IMR-90 (cell line): ENCODE measurements around the gene HIPK3. TPM values are rescaled to one million over a fixed set of nuclear protein-coding genes. Genes with fewer than 3 reads are reported as not detected.

ENCODE experiments used
- ATAC-seq: fragments of 200-7000 bp; cut with Tn5 transposase; 2 replicates; pipeline ENCODE4 v1.9.1; 2020; ENCODE audit warnings: low read depth, mild to moderate bottlenecking, moderate library complexity
- BruUV-seq: library from RNA; stranded (reverse); fragments of 400-500 nt; replicated peaks from 2 replicates; lab custom pipeline; 2021; lab: Mats Ljungman, UMichigan
- CTCF ChIA-PET: fragments of 300-600 bp; formaldehyde crosslinking; extraction: SDS; loops from one replicate; lab custom pipeline; 2021; ENCODE audit warnings: antibody characterized with exemption; lab: Yijun Ruan, JAX
- POLR2A ChIA-PET: fragments of 300-600 bp; sonication (Branson Sonifier 250); formaldehyde crosslinking; loops from one replicate; lab custom pipeline; 2022; ENCODE audit warnings: antibody characterized with exemption; ENCODE audit not compliant: unreplicated experiment; lab: Charles Lee
- DNase-seq: peaks from one replicate; pipeline ENCODE4 v3.0.0; 2013
- H2AFZ ChIP-seq: replicated peaks from 2 replicates; pipeline ENCODE3; 2013; ENCODE audit warnings: low read length, mild to moderate bottlenecking; ENCODE audit not compliant: poor library complexity
- H2AK5ac ChIP-seq: 2 replicates; pipeline ENCODE4 v1.6.1; 2013; ENCODE audit warnings: low read depth, low read length, inconsistent platforms
- H2AK9ac ChIP-seq: replicated peaks from 2 replicates; pipeline ENCODE3; 2013; ENCODE audit warnings: mild to moderate bottlenecking, low read depth, low read length, moderate library complexity; ENCODE audit not compliant: poor library complexity
- H2BK120ac ChIP-seq: 2 replicates; pipeline ENCODE4 v1.6.1; 2013; ENCODE audit warnings: low read depth, low read length, inconsistent platforms
- H2BK15ac ChIP-seq: 3 replicates; pipeline ENCODE4 v1.6.1; 2013; ENCODE audit warnings: low read depth, low read length, inconsistent platforms
- H2BK20ac ChIP-seq: 2 replicates; pipeline ENCODE4 v1.6.1; 2013; ENCODE audit warnings: low read depth, mild to moderate bottlenecking, inconsistent platforms, low read length, moderate library complexity
- H2BK5ac ChIP-seq: 2 replicates; pipeline ENCODE4 v1.6.1; 2013; ENCODE audit warnings: mild to moderate bottlenecking, low read depth, low read length, inconsistent platforms; ENCODE audit not compliant: poor library complexity, severe bottlenecking
- H3K14ac ChIP-seq: replicated peaks from 2 replicates; pipeline ENCODE4 v1.6.1; 2013; ENCODE audit warnings: low read depth, low read length, inconsistent platforms
- H3K18ac ChIP-seq: 2 replicates; pipeline ENCODE4 v1.6.1; 2013; ENCODE audit warnings: low read depth, low read length, control low read depth
- H3K23ac ChIP-seq: 2 replicates; pipeline ENCODE4 v1.6.1; 2013; ENCODE audit warnings: low read depth, low read length, inconsistent platforms
- H3K27ac ChIP-seq: 2 replicates; pipeline ENCODE4 v1.5.1; 2013; ENCODE audit warnings: mild to moderate bottlenecking, control low read depth, low read length; ENCODE audit not compliant: insufficient read depth
- H3K27me3 ChIP-seq: 2 replicates; pipeline ENCODE4 v1.6.1; 2013; ENCODE audit warnings: low read length; ENCODE audit not compliant: control insufficient read depth, insufficient read depth
- H3K36me3 ChIP-seq: 2 replicates; pipeline ENCODE4 v1.6.1; 2013; ENCODE audit warnings: low read length, mixed read lengths; ENCODE audit not compliant: control insufficient read depth, insufficient read depth
- H3K4ac ChIP-seq: 2 replicates; pipeline ENCODE4 v1.6.1; 2013; ENCODE audit warnings: low read depth, low read length, inconsistent platforms
- H3K4me1 ChIP-seq: 2 replicates; pipeline ENCODE4 v1.6.1; 2013; ENCODE audit warnings: low read length, mixed read lengths; ENCODE audit not compliant: control insufficient read depth, insufficient read depth
- H3K4me2 ChIP-seq: 2 replicates; pipeline ENCODE4 v1.6.1; 2013; ENCODE audit warnings: low read depth, mild to moderate bottlenecking, control low read depth, low read length, moderate library complexity
- H3K4me3 ChIP-seq: 2 replicates; pipeline ENCODE4 v1.5.1; 2013; ENCODE audit warnings: low read depth, mild to moderate bottlenecking, control low read depth, low read length, moderate library complexity; ENCODE audit not compliant: insufficient read depth
- H3K56ac ChIP-seq: 2 replicates; pipeline ENCODE4 v1.6.1; 2013; ENCODE audit warnings: low read length, inconsistent platforms; ENCODE audit not compliant: insufficient read depth; ENCODE audit errors: extremely low read depth
- H3K79me1 ChIP-seq, 2 experiments: 2 replicates each; pipeline ENCODE4 v1.6.1; 2013; ENCODE audit warnings: low read length in 2 of 2, inconsistent platforms in 1 of 2, low read depth in 1 of 2
- H3K9ac ChIP-seq: 2 replicates; pipeline ENCODE4 v1.6.1; 2013; ENCODE audit warnings: low read depth, low read length, control low read depth
- H3K9me1 ChIP-seq: 2 replicates; pipeline ENCODE4 v1.6.1; 2013; ENCODE audit warnings: low read length, inconsistent platforms; ENCODE audit not compliant: insufficient read depth
- H3K9me3 ChIP-seq: 2 replicates; pipeline ENCODE4 v1.6.1; 2013; ENCODE audit warnings: low read length; ENCODE audit not compliant: control insufficient read depth, insufficient read depth
- H4K20me1 ChIP-seq: 2 replicates; pipeline ENCODE4 v1.6.1; 2013; ENCODE audit warnings: low read length, inconsistent platforms; ENCODE audit not compliant: insufficient read depth
- H4K5ac ChIP-seq: 2 replicates; pipeline ENCODE4 v1.6.1; 2013; ENCODE audit warnings: mild to moderate bottlenecking, low read depth, low read length, control low read depth
- H4K8ac ChIP-seq, 2 experiments: 2 replicates each; pipeline ENCODE4 v1.6.1; 2013; ENCODE audit warnings: low read depth in 2 of 2, low read length in 2 of 2, control low read depth in 1 of 2, inconsistent platforms in 1 of 2
- H4K91ac ChIP-seq: 2 replicates; pipeline ENCODE4 v1.6.1; 2013; ENCODE audit warnings: low read depth, low read length, inconsistent platforms; ENCODE audit not compliant: insufficient read depth
- BHLHE40 ChIP-seq: fragments of 150-350 bp; IDR thresholded peaks from 2 replicates; pipeline ENCODE4 v1.6.1; 2016; ENCODE audit warnings: mild to moderate bottlenecking, low read depth, low read length
- CEBPB ChIP-seq: IDR thresholded peaks from 2 replicates; pipeline ENCODE4 v1.6.1; 2012; ENCODE audit warnings: low read depth, low read length, improper control_type of control experiment
- CHD1 ChIP-seq: IDR thresholded peaks from 2 replicates; pipeline ENCODE4 v1.6.1; 2012; ENCODE audit warnings: low read depth, low read length, improper control_type of control experiment
- FOS ChIP-seq: fragments of 150-350 bp; IDR thresholded peaks from 2 replicates; pipeline ENCODE4 v1.6.1; 2016; ENCODE audit warnings: low read depth, low read length
- MAFK ChIP-seq: IDR thresholded peaks from 2 replicates; pipeline ENCODE4 v1.6.1; 2012; ENCODE audit warnings: low read depth, low read length, improper control_type of control experiment
- MAZ ChIP-seq: IDR thresholded peaks from 2 replicates; pipeline ENCODE4 v1.6.1; 2012; ENCODE audit warnings: low read depth, mild to moderate bottlenecking, low read length, improper control_type of control experiment, moderate library complexity, borderline replicate concordance
- NFE2L2 ChIP-seq: fragments of 150-350 bp; IDR thresholded peaks from 2 replicates; pipeline ENCODE4 v1.6.1; 2016; ENCODE audit warnings: low read depth, mild to moderate bottlenecking, low read length
- POLR2A ChIP-seq: IDR thresholded peaks from 2 replicates; pipeline ENCODE4 v1.6.1; 2012; ENCODE audit warnings: mild to moderate bottlenecking, low read depth, low read length
- RAD21 ChIP-seq: IDR thresholded peaks from 2 replicates; pipeline ENCODE4 v1.6.1; 2012; ENCODE audit warnings: low read length, improper control_type of control experiment
- RCOR1 ChIP-seq: IDR thresholded peaks from 2 replicates; pipeline ENCODE4 v1.6.1; 2012; ENCODE audit warnings: mild to moderate bottlenecking, low read length, improper control_type of control experiment; ENCODE audit not compliant: insufficient replicate concordance
- RFX5 ChIP-seq: IDR thresholded peaks from 2 replicates; pipeline ENCODE4 v1.8.0; 2012; ENCODE audit warnings: low read depth, mild to moderate bottlenecking, low read length, moderate library complexity
- SMC3 ChIP-seq: fragments of 150-350 bp; IDR thresholded peaks from 2 replicates; pipeline ENCODE4 v1.6.1; 2016; ENCODE audit warnings: low read depth, mild to moderate bottlenecking, antibody characterized with exemption, low read length, moderate library complexity
- WGBS, 2 experiments: methylation state at CpG; one replicate each; pipeline versions ENCODE4 v1.1.5 to v1.1.7; 2013; ENCODE audit warnings: missing lambda C conversion rate in 2 of 2; ENCODE audit not compliant: insufficient read length in 1 of 2; ENCODE audit errors: extremely low coverage in 2 of 2; 5-methylcytosine and 5-hydroxymethylcytosine counted together
- dilution Hi-C: fragments of 300-500 bp; cut with HindIII; formaldehyde crosslinking; loops from one replicate; pipeline ENCODE4 v1.14.3; 2018; ENCODE audit warnings: low sequenced_read_pairs; ENCODE audit not compliant: unreplicated experiment
- in situ Hi-C: fragments of 300-500 bp; cut with MboI; formaldehyde crosslinking; loops from 3 replicates; pipeline ENCODE4 v1.14.3; 2019; ENCODE audit warnings: low sequenced_read_pairs, inconsistent platforms, mixed read lengths
- intact Hi-C: fragments of 100-400 bp; cut with micrococcal nuclease; formaldehyde crosslinking; loops from 2 replicates; pipeline ENCODE4 v1.10.0; 2022
- polyA plus RNA-seq, 3 experiments: library from polyadenylated mRNA; depleted of rRNA; stranded (reverse); fragments of >200 nt; gene quantifications; 2 replicates each; pipeline ENCODE4 v1.2.3, GENCODE V29; 2012; ENCODE audit warnings: low replicate concordance in 1 of 3
- total RNA-seq: library from RNA; depleted of rRNA; stranded (reverse); fragments of >200 nt; gene quantifications from 2 replicates; pipeline ENCODE4 v1.2.3, GENCODE V29; 2012
- TF ChIP-seq, protein P1 (sequence below): fragments of 150-350 bp; IDR thresholded peaks from 2 replicates; pipeline ENCODE4 v1.6.1; 2016; ENCODE audit warnings: low read depth, mild to moderate bottlenecking, low read length, moderate library complexity, borderline replicate concordance
- TF ChIP-seq, protein P2 (sequence below): fragments of 150-350 bp; IDR thresholded peaks from 2 replicates; pipeline ENCODE4 v1.6.1; 2017; ENCODE audit warnings: mild to moderate bottlenecking, antibody characterized with exemption, low read length, low read depth
- TF ChIP-seq, protein P3 (sequence below): conservative IDR thresholded peaks from 2 replicates; pipeline ENCODE4 v1.5.1; 2012; ENCODE audit warnings: mild to moderate bottlenecking, low read depth, low read length, improper control_type of control experiment

HIPK3 gene
- total and polyA plus RNA-seq, 2 of the 4 experiments (the other 2 are of a cell fraction): 8.3 to 103 TPM

GRCh38 chr11:33258631-33259205, 1.5 kb downstream of the HIPK3 start:
- H4K5ac ChIP-seq: peak overlapping the region; percentile 24
- peak overlapping the region; percentile 97 for H3K4ac ChIP-seq
- peak overlapping the region; percentile 65 for H2BK20ac ChIP-seq
- in situ Hi-C loops: loop anchor here (5.0 kb wide), 2 partner anchors 69 to 81 kb away; no protein-coding TSS in a partner anchor
- H3K27me3 ChIP-seq: no peaks in the 10 kb centered on the region
- ChIA-PET POLR2A (no interaction called here), CTCF (no interaction called here)
- peak overlapping the region; percentile 98 for H2BK5ac ChIP-seq
- H2BK120ac ChIP-seq: peak overlapping the region; percentile 79
- ATAC-seq (no peak; the same call in 1 of the 2 replicates), DNase-seq (peak; percentile 56)
- peak overlapping the region; percentile 98 for H2AK9ac ChIP-seq
- peak overlapping the region; percentile 96 for H3K4me3 ChIP-seq
- H3K9me1 ChIP-seq: peaks cover 10% of the 10 kb centered on the region
- WGBS, 2 experiments: 0% methylated on average over 6 of the region's 14 CpGs; no CpG with 5 or more reads in 1 of the 2 experiments
- H3K56ac ChIP-seq: peak overlapping the region; percentile 93
- intact Hi-C loops: loop anchor here (1.0 to 2.0 kb wide), 4 partner anchors 16 to 432 kb away; no protein-coding TSS in a partner anchor
- TSS peak; percentile 23 for BruUV-seq
- peak overlapping the region; percentile 86 for H4K91ac ChIP-seq
- peak overlapping the region; percentile 69 for H2AK5ac ChIP-seq
- no peaks in the 10 kb centered on the region for H3K36me3 ChIP-seq
- peak overlapping the region; percentile 83 for H3K4me2 ChIP-seq
- H3K18ac ChIP-seq: peak overlapping the region; percentile 84
- H4K20me1 ChIP-seq: peaks cover 58% of the 10 kb centered on the region
- peak overlapping the region; percentile 98 for H3K27ac ChIP-seq
- peak overlapping the region; percentile 95 for H3K9ac ChIP-seq
- peaks cover 7% of the 10 kb centered on the region for H3K4me1 ChIP-seq
- H3K9me3 ChIP-seq: no peaks in the 10 kb centered on the region
- H2AFZ ChIP-seq: peak overlapping the region; percentile 94
- H2BK15ac ChIP-seq: peak overlapping the region; percentile 54; the same call in 1 of the 3 replicates
- H4K8ac ChIP-seq: peak overlapping the region; percentile 1 to 76; a peak in 3 of 4 replicates
- peak overlapping the region; percentile 99 for H3K23ac ChIP-seq
- peaks cover 0 to 43% of the 10 kb centered on the region in 2 experiments; a peak in 2 of 4 replicates for H3K79me1 ChIP-seq
- dilution Hi-C loops: no loop called here
- peak overlapping the region; percentile 99 for H3K14ac ChIP-seq
- TF ChIP-seq BHLHE40 (no peak), MAZ (no peak), RCOR1 (no peak), RFX5 (no peak), FOS (no peak), CHD1 (no peak), CEBPB (no peak), NFE2L2 (no peak), POLR2A (no peak), SMC3 (no peak), RAD21 (no peak), MAFK (no peak)
- TF ChIP-seq, protein P1, sequence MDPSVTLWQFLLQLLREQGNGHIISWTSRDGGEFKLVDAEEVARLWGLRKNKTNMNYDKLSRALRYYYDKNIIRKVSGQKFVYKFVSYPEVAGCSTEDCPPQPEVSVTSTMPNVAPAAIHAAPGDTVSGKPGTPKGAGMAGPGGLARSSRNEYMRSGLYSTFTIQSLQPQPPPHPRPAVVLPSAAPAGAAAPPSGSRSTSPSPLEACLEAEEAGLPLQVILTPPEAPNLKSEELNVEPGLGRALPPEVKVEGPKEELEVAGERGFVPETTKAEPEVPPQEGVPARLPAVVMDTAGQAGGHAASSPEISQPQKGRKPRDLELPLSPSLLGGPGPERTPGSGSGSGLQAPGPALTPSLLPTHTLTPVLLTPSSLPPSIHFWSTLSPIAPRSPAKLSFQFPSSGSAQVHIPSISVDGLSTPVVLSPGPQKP: no peak
- TF ChIP-seq, protein P2, sequence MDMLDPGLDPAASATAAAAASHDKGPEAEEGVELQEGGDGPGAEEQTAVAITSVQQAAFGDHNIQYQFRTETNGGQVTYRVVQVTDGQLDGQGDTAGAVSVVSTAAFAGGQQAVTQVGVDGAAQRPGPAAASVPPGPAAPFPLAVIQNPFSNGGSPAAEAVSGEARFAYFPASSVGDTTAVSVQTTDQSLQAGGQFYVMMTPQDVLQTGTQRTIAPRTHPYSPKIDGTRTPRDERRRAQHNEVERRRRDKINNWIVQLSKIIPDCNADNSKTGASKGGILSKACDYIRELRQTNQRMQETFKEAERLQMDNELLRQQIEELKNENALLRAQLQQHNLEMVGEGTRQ: no peak
- TF ChIP-seq, protein P3, sequence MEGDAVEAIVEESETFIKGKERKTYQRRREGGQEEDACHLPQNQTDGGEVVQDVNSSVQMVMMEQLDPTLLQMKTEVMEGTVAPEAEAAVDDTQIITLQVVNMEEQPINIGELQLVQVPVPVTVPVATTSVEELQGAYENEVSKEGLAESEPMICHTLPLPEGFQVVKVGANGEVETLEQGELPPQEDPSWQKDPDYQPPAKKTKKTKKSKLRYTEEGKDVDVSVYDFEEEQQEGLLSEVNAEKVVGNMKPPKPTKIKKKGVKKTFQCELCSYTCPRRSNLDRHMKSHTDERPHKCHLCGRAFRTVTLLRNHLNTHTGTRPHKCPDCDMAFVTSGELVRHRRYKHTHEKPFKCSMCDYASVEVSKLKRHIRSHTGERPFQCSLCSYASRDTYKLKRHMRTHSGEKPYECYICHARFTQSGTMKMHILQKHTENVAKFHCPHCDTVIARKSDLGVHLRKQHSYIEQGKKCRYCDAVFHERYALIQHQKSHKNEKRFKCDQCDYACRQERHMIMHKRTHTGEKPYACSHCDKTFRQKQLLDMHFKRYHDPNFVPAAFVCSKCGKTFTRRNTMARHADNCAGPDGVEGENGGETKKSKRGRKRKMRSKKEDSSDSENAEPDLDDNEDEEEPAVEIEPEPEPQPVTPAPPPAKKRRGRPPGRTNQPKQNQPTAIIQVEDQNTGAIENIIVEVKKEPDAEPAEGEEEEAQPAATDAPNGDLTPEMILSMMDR: no peak
